Measurements from ENCODE around the gene MRPL20. TPM values are rescaled to one million over a fixed set of nuclear protein-coding genes. Genes with fewer than 3 reads are reported as not detected.
A peak's percentile ranks its signal among the peaks of the same experiment; 100 is the strongest.

Gene MRPL20
- total and polyA plus RNA-seq, 9 of the 15 experiments (the other 6 are each of a cell fraction or from before 2014, with no cell fraction given) = 180 to 671 (median 229) TPM

DNA sequence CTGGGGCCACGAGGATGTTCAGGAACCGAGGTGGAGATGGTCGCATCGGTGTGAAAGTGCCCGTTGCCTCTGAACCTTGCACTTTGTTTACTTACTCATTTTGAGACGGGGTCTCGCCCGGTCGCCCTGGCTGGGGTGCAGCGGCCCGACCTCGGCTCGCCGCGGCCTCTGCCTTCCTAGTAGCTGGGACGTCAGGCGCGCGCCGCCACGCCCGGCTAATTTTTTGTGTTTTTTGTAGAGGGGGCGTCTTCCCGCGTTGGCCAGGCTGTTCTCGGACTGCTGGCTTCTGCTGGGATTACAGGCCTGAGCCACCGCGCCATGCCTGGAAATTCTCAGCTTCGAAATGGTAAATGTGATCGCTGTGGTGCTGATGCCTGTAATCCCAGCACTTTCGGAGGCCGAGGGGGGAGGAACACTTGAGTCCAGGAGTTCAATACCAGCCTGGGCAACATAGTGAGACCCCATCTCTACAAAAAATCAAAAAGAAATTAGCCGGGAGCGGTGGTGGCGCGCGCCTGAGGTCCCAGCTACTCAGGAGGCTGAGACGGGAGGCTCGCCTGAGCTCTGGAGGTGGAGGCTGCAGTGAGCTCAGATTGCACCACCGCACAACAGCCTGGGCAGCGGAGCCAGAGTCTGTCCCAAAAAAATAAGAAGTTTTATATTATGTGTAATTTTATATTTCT, 684 bp upstream of the MRPL20 start (continued):
- TF ChIP-seq TEAD2 (tag; IDR thresholded peaks at IDR 0.05) (no peak), C11orf30 (IDR thresholded peaks at IDR 0.05; ENCODE audit: low read depth) (no peak), PTBP1 (IDR thresholded peaks at IDR 0.05; ENCODE audit: low read depth, low read length) (0 out of 2 replicates have a peak, but pooled peaks have one; percentile 79), POLR2H (tag; IDR thresholded peaks at IDR 0.05; ENCODE audit: low read depth) (no peak), HDGF (IDR thresholded peaks at IDR 0.05) (peak; percentile 61; the same call in 1 of the 2 replicates), RAD21 (CRISPR knock-in tag; conservative IDR thresholded peaks at IDR 0.05 in 1 of 2, IDR thresholded peaks at IDR 0.05 in 1 of 2) (peak in 1 of 2 experiments; percentile 0; a peak in 1 of 4 replicates), MXI1 (IDR thresholded peaks at IDR 0.05; ENCODE audit: low read depth, low read length) (no peak), TEAD4 (IDR thresholded peaks at IDR 0.05; ENCODE audit: low read length) (no peak), TEAD4 (CRISPR knock-in tag; IDR thresholded peaks at IDR 0.05; ENCODE audit: borderline replicate concordance) (0 out of 2 replicates have a peak, but pooled peaks have one; percentile 75), NFATC3 (IDR thresholded peaks at IDR 0.05) (peak; percentile 64; the same call in 1 of the 2 replicates), ZNF224 (CRISPR knock-in tag; IDR thresholded peaks at IDR 0.05) (no peak), TRIM28 (IDR thresholded peaks at IDR 0.05) (0 out of 2 replicates have a peak, but pooled peaks have one; percentile 48), ZNF444 (CRISPR knock-in tag; IDR thresholded peaks at IDR 0.05) (no peak), BCOR (IDR thresholded peaks at IDR 0.05) (peak; percentile 82)
- TF ChIP-seq, protein P1, sequence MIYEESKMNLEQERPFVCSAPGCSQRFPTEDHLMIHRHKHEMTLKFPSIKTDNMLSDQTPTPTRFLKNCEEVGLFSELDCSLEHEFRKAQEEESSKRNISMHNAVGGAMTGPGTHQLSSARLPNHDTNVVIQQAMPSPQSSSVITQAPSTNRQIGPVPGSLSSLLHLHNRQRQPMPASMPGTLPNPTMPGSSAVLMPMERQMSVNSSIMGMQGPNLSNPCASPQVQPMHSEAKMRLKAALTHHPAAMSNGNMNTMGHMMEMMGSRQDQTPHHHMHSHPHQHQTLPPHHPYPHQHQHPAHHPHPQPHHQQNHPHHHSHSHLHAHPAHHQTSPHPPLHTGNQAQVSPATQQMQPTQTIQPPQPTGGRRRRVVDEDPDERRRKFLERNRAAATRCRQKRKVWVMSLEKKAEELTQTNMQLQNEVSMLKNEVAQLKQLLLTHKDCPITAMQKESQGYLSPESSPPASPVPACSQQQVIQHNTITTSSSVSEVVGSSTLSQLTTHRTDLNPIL (CRISPR knock-in tag; IDR thresholded peaks at IDR 0.05) = no peak
- TF ChIP-seq, protein P2, sequence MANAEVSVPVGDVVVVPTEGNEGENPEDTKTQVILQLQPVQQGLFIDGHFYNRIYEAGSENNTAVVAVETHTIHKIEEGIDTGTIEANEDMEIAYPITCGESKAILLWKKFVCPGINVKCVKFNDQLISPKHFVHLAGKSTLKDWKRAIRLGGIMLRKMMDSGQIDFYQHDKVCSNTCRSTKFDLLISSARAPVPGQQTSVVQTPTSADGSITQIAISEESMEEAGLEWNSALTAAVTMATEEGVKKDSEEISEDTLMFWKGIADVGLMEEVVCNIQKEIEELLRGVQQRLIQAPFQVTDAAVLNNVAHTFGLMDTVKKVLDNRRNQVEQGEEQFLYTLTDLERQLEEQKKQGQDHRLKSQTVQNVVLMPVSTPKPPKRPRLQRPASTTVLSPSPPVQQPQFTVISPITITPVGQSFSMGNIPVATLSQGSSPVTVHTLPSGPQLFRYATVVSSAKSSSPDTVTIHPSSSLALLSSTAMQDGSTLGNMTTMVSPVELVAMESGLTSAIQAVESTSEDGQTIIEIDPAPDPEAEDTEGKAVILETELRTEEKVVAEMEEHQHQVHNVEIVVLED (CRISPR knock-in tag; IDR thresholded peaks at IDR 0.05) = no peak
- TF ChIP-seq, protein P3, sequence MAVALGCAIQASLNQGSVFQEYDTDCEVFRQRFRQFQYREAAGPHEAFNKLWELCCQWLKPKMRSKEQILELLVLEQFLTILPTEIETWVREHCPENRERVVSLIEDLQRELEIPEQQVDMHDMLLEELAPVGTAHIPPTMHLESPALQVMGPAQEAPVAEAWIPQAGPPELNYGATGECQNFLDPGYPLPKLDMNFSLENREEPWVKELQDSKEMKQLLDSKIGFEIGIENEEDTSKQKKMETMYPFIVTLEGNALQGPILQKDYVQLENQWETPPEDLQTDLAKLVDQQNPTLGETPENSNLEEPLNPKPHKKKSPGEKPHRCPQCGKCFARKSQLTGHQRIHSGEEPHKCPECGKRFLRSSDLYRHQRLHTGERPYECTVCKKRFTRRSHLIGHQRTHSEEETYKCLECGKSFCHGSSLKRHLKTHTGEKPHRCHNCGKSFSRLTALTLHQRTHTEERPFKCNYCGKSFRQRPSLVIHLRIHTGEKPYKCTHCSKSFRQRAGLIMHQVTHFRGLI (CRISPR knock-in tag; IDR thresholded peaks at IDR 0.05) = no peak
- TF ChIP-seq, protein P4, sequence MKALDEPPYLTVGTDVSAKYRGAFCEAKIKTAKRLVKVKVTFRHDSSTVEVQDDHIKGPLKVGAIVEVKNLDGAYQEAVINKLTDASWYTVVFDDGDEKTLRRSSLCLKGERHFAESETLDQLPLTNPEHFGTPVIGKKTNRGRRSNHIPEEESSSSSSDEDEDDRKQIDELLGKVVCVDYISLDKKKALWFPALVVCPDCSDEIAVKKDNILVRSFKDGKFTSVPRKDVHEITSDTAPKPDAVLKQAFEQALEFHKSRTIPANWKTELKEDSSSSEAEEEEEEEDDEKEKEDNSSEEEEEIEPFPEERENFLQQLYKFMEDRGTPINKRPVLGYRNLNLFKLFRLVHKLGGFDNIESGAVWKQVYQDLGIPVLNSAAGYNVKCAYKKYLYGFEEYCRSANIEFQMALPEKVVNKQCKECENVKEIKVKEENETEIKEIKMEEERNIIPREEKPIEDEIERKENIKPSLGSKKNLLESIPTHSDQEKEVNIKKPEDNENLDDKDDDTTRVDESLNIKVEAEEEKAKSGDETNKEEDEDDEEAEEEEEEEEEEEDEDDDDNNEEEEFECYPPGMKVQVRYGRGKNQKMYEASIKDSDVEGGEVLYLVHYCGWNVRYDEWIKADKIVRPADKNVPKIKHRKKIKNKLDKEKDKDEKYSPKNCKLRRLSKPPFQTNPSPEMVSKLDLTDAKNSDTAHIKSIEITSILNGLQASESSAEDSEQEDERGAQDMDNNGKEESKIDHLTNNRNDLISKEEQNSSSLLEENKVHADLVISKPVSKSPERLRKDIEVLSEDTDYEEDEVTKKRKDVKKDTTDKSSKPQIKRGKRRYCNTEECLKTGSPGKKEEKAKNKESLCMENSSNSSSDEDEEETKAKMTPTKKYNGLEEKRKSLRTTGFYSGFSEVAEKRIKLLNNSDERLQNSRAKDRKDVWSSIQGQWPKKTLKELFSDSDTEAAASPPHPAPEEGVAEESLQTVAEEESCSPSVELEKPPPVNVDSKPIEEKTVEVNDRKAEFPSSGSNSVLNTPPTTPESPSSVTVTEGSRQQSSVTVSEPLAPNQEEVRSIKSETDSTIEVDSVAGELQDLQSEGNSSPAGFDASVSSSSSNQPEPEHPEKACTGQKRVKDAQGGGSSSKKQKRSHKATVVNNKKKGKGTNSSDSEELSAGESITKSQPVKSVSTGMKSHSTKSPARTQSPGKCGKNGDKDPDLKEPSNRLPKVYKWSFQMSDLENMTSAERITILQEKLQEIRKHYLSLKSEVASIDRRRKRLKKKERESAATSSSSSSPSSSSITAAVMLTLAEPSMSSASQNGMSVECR (CRISPR knock-in tag; IDR thresholded peaks at IDR 0.05) = peak; percentile 17; the same call in 1 of the 2 replicates
